D341Med (cell line): ENCODE measurements around the gene MEGF6.

Experiments used
- DNase-seq: peaks from one replicate; pipeline ENCODE4 v3.0.0; 2012; ENCODE audit warnings: low spot score

MEGF6 gene

DNA sequence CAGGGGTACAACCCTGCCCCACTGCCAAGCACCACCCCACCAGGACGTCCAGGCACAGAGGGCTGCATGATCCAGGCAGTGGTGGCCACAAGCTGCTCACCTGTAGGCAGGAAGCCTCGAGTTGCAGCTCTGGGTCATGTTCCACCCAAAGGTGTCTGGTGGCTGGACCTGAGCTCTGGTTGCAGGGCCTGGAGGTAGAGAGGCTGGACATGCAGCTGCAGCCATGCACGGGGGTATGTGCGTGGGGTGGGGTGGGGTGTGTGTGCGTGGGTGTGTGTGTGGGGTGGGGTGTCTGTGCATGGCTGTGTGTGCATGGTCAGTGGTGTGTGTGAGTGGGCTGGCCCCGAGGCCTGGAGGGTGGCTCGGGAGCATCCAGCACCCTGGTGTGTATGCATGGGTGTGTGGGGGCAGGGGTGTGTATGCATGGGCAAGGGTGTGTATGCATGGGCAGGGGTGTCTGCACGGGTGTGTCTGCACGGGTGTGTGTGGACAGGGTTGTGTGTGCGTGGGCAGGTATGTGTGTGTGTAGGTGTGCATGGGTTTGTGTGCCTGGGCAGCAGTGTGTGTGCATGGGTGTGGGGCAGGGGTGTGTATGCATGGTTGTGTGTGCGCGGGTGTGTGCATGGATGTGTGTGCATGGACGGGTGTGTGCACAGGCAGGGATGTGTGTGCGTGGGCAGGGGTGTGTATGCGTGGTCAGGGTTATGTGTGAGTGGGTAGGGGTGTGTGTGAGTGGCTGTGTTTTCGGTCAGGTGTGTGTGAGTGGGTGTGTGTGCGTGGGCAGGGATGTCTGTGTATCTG, 141.3 kb downstream of the MEGF6 start:
- DNase-seq = no peak

DNA sequence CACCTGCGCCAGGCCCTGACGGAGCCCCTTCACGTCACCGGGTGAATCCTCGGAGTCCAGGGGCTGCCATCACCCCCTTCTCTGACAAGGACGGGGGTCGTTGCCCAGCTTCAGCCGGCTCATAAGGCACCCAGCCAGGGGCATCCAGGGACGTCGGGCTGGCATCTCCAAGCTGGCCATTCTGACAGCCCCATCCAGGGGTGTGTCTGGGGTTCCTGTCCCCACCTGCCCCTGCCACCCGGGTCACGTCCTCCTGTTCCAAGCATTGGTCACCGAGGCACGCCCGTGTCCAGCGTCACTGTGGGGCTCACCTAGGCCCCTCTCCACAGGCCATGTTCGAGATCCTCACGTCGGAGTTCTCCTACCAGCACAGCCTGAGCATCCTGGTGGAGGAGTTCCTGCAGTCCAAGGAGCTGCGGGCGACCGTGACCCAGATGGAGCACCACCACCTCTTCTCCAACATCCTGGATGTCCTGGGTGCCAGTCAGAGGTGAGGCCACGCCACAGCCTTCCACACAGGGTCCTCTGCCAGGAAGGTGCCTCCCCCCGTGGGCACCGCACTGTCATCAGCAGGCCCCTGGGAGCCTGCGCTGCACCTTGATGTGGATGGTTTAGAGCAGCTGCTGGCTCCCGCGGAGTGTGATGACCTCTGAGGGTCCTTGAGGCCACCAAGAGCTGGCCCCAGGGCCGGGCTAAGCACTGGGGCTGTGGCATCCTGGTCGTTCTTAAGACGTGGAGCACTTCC, 142.0 kb downstream of the MEGF6 start:
- no peak for DNase-seq

DNA sequence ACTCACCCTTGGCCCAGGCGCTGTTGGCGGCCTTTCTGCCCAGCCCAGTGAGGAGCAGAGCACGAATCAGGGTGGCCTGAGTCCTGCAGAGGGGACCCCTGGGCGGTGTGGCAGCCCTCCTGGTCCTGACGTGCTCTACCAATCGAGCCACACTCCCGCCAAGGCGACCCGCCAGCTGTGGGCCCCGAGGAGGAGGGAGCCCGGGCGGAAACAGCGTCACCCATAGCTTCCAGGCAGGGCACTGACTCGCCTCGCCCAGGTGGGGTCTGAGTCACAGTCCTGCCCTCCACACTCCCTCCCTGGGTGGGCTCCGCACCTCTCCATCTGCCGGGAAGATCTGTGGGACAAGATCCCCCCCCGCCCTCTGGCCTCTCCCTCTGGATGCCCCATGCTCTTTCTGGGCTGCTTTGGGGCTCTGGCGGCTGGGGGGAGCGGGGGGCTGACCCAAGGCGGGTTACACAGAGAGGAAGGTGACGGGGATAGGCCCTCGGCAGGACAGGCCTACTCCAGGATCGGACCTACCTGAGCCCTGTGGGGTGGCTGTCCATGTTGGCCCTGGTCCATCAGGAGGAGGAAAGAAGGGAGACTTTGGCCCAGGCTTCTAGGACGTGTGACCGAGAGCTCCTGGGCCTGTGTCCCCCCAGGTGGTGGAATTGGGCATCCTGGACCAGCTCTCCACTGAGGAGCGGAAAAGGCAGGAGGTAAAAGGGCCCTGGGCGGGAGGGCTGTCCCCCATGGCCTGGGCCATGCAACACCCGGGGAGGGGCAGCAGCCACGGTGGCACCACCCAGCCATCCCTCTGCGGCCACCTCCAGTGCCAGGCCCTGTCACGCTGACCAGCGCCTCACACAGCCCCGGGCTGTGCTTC, 142.8 kb downstream of the MEGF6 start:
- DNase-seq = no peak

DNA sequence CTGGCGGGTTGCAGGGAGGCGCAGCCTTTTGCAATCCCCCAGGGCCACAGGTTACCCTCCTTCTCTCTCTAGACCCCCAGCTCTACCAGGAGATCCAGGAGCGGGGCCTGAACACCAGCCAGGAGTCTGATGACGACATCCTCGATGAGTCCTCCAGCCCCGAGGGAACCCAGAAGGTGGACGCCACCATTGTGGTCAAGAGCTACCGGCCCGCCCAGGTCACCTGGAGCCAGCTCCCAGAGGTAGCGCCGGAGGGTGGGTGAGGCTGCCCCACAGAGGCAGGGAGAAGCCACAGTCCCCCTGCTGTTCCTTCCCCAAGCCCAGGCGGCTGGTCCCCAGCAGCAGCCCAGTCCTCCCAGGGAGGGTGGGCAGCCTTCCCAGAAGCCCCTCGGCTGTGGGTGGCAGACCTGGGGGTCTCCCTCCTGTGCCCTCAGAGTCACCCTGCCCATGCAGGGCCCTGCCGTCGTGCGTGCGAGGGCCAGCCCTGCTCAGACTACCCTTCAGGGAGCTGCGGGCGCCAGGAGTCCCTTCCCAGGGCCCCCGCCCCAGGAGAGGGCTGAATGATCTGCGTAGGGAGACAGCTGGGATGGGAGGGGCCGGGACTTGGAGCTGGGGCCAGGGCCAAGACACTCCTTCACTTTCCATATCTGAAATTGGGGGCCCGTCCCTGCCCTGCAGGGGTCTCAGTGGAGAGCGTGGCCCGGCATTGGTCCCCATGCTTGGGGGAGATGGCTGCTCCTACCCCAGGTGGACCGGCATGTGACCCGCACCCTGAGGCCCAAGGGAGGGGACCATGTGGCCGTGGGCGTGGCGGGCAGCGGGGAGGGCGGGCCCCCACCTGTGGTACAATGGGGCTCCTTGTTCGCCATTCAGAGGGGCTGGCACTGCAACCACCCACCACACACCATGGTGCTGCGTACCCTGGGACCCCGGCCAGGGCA, 143.9 kb downstream of the MEGF6 start:
- no peak for DNase-seq

DNA sequence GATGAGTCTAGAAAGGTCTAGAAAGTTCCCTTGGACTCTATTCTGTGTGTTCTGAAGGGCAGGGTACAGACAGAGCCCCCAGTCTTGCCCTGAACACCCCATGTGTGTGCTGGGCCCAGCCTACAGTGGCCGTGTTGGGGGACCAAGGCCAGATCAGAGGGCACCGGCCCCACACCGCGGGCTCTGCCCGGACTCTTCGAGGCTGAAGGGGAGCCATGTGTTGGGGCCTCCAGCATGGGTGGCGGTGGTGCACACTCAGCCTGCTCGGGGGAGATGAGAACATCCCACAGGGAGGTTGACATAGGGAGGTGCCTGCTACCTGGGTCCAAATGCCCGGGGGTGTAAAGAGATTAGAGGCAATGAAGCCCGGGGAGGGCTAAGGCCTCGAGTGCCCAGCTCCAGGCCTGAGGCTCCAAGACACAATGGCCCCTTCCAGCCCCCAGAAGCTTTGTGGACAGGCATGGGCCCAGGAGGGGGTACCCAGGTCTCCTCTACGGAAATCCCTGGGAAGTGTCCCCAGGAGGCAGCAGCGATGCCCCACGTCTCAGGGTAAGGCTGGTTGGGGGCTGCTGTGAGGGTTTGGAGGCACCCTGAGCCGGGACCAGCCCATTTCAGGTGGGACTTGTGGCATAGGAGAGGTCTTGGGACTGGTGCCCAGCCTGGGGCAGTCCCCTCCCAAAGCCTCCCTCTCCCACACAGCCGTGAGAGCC, 144.8 kb downstream of the MEGF6 start:
- no peak for DNase-seq

DNA sequence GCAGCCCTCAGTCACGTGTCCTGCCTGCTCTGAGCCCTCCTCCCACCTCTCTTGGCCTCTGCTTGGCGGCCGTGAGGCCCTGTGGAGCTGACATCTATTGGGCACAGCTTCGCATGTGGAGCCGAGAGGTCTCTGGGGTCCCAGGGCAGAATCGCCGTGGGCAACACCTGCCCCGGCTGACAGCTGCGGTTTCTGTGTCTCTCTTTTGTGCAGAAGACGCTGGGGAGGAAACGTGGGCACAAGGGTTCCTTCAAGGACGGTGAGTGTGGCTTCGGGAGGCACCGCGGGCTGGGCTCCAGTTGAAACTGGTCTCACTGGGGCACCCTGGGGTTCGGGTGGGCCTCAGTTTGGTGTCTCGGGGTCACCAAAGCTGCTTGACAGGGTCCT, 145.4 kb downstream of the MEGF6 start:
- no peak for DNase-seq

DNA sequence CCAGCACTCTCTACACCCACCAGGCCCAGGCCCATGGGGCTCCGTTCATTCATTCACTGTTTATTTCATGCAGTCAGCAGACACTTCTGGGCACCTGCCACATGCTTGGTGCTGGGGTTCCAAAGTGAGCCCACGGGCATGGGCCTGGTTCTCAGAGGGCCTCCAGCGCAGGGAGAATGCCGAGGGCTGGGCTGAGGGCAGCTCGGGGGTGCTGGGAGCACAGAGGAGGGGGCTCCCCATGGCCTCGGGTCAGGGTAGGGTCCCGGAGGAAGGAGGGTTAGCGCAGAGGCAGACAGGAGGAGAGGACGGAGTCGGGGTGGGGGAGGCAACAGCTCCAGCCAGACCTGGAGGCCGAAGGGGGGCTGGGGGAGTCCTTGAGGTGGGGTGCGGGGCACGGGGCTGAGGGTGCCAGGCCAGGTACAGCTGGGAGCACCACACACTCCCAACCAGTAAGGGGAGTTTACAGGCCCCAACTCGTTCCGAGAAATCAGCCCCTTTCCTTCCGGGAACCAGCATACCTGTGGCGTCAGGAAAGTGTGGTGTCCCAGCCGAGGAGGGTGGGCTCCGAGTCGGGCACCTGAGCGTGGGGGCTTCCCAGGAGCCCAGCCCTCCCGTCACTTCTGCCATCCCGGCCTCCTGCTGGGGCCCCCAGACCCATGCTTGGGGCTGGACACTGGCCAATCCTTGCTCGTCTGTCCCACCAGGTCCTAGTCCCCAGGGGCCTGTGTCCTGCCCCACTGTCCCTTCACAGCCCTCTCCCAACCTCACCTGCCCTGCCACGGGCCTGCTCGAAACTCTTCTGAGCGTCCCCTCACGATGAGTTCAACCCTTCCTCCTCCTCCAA, 146.0 kb downstream of the MEGF6 start:
- DNase-seq = no peak

DNA sequence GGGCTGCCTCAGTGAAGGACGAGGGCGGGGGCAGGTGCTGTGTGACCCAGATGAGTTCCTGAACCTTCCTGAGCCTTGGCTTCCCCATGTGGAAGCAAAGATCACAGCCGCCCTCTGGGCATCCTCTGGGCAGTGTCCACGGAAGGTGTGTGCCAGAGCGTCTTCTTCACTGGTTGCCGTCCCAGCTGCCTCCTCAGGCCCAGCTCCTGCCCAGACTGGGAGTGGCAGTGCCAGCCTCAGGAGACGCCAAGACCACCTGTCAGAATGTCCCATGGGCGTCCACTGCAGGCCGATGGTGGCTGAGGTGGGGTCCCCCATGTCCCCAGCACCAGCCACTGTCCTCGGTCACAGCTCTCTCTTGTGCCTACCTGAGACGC, 146.7 kb downstream of the MEGF6 start:
- DNase-seq = no peak

DNA sequence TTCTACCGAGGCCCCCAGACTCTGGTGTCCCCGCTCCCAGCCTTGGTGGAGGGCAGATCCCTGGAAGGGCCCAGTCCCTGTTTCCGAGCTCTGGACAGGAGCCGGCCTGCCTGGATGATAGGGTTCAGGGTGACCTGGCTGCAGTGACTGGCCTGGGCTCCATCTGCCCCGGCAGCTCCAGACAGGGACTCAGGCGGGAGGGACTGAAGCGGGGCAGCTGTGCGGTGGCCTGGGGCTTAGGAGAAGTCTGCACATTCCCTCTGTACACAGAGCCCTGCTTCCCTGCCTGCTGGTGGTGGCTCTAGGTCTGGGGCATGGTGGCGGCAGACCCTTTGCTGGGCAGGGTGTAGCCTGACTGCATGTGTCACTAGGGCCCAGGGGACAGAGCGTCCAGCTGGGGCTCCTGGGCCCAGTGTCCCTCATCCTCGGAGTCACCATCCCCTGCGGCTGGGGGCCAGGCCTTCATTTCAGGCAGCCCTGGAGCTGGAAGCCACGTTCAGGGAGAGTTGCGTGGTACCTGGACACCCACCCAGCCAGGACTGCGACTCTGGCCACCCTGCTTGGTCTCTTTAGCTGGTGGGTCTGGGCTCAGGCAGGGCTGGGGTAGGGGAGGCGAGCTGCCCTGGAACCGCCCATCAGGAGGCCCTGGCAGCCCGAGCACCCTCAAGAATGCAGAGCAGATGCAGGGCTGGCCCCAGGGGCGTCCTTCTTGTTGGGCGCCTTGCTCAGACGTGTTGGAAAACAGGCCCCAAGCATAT, 147.2 kb downstream of the MEGF6 start:
- no peak for DNase-seq

DNA sequence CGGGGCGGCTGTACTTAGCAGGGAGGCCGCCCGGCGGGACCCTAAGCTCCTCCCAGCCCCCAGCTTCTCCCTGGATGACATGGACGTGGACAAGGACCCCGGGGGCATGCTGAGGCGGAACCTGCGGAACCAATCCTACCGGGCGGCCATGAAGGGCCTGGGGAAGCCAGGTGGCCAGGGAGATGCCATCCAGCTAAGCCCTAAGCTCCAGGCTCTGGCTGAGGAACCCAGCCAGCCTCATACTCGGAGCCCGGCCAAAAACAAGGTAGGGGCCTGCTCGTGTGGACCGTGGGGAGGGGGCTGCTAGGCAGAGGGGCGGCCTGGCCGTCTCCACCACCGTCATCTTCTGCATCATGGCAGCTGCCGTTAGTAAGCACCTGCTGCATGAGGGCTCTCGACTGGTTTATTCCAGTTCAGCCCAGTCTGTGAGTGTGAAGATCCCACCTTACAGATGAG, 147.9 kb downstream of the MEGF6 start:
- no peak for DNase-seq

DNA sequence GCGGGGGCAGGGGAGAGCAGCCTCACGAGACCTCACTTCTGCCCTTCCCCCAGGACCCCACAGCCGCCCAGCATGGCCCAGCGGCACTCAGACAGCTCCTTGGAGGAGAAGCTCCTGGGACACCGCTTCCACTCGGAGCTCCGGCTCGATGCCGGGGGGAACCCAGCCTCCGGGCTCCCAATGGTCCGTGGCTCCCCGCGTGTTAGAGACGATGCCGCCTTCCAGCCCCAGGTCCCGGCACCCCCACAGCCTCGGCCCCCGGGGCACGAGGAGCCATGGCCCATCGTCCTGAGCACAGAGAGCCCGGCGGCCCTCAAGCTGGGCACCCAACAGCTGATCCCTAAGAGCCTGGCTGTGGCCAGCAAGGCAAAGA, 148.3 kb downstream of the MEGF6 start:
- DNase-seq = no peak

DNA sequence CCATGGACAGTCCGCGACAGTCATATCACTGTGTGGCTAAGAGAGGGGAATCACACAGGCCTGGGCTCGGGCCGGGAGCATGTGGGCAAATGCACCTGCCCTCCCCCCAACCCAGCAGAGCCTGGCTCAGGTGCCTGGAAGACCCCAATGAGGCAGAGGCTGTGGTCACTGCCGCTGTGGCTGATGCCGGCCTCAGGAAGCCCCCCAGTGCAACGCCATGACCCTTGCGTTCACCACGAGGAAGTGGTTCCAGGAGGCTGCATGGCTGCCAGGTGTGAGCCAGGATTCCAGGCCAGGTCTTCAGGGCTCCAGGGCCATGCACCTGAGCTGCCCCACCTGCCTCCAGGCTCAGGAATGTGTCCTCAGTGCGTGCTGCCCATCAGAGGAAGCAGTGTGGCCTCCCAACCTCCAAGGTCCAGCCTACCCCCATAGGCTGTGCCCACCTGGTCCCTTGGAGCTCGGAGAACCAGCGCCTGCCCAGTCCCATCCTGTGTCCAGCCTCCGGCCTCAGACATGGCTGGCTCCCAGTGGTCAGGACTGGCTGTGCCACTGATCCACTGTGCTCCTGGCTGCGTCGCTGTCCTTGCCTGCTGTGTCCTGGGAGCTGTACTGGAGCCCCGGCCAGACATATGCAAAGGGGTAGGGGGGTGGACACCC, 148.8 kb downstream of the MEGF6 start:
- no peak for DNase-seq

DNA sequence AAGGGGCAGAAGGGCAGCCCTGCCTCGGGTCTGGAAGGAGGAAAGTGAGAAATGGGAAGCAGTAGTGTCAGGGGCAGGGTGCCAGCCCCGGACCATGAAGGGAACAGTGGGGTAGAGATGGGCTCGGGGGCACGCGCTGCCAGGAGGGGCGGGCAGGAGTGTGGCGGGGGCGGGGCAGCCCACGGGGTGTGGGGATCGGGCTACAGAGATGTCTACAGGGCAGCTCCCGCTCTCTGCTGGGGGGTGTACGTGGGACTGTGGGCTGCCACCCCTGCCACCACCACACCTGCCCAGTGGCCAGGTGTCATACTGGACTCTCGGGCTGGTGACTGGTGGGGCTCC, 149.4 kb downstream of the MEGF6 start:
- DNase-seq = no peak

DNA sequence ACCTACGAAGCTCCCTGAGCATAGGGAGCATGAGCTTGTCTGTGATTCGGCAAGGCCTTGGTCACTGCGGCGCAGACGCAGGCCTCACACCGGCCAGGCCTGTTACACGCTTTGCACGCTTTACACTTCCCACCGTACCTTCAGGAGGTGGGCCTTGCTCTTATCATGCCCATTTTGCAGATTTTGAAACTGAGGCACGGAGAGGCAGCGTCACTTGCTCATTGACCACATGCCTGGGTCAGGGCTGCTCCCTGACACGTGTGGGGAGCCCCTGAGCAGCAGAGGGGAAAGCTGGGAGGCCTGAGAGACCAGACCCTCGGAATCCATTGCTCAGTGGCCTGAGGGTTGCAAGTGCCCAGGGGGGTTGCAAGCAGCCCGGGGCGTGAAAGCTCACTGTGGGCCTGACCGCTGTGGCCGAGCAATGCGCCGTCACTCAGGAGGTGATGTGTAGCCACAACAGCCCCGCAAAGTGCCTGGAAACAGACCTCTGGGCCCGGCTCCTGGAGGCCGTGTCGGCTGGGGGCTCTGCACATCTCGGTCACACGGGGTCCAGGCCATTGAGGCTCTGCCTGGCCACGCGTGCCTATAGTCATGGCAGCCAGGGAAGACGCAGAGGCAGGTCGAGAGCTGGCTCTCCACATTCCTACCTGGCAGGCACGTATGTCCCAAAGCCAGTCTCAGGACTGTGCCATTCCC, 149.9 kb downstream of the MEGF6 start:
- no peak for DNase-seq

DNA sequence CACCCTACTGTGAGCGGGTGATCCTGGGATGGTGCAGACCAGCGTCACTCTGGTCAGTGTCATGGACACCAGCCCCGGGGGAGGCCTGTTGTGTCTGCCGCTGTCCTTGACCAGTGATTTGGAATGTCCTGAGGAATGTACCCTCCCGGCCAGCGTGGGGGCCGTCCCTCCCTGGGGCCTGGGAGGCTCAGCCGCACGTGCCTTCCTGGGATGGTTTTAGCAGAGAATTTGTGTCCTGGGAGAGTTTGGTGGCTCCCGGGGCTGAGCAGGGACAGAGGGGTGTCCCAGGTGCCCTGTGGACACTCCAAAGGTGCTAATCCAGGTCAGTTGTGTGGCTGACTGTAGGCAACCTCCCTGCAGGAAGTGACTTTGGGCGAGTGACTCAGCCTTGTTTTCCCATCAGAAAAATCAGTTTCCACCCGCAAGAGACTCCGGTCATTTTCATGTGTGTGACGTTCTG, 150.6 kb downstream of the MEGF6 start:
- DNase-seq = no peak

DNA sequence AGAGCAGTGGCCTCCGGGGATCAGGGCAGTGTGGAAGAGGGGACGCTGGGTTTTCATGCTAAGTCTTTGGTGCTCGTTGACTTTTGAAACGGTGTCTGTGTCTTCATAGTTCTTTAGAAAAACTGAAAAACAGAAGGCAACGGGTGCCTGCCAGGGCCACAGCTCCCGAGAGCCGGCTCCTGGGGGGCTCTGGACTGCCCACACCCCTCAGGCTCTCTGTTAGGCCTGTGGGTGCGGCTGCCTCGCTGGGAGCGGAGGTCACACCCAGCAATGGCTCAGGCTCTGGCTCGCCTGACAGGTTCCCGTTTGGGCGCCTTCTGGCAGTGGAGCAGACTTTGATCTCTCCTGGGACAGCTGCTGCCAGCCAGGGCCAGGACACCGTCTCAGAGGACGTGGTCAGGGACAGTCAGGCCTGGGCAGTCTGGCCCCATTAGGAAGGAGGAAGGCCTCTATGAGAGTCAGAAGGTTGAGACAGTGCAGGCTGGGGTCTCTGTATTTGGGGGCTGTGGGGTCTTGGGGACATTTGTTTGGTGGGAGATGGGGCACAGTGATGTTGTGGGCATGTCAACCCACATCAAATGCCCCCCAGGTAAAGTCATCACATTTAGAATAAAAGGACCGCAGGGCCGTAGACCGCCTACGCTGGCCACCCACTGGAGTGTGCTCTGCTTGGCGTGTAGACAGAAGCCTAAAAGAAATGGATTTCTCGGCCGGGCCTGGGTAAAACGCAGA, 151.2 kb downstream of the MEGF6 start:
- DNase-seq = no peak
